ENCODE data around the gene YKT6. TPM values are rescaled to one million over a fixed set of nuclear protein-coding genes. Genes with fewer than 3 reads are reported as not detected.
A peak's percentile ranks its signal among the peaks of the same experiment; 100 is the strongest.

Gene YKT6
- total and polyA plus RNA-seq, 5 experiments from 2014 or later, result 31.6 to 66.7 (median 37.0) TPM

- peaks cover 0 to 68% (median 11%) of the 10 kb centered on the region in 3 donors for H3K36me3 Mint-ChIP-seq
- ATAC-seq (no peak), DNase-seq (peak in 1 of 10 donors; percentile 6)
- POLR2A ChIA-PET, result no interaction called here
- H3K27ac Mint-ChIP-seq, result peak overlapping the region in 1 of 10 donors; percentile 33
- H3K9me3 Mint-ChIP-seq, result no peaks in the 10 kb centered on the region
- no peak overlapping the region for H3K4me3 Mint-ChIP-seq
- H3K27me3 Mint-ChIP-seq, result no peaks in the 10 kb centered on the region
- H3K4me1 Mint-ChIP-seq, result peaks cover 21 to 33% (median 27%) of the 10 kb centered on the region in 4 donors
Observed at GRCh38 chr7:44206008-44206407, 5.2 kb downstream of the YKT6 start.

- POLR2A ChIA-PET, result interaction anchor here (0.8 kb wide), 1 partner anchor 127 kb away, joined by 3 read pairs; no protein-coding TSS in a partner anchor
- H3K27me3 Mint-ChIP-seq, result no peaks in the 10 kb centered on the region
- H3K36me3 Mint-ChIP-seq, result peaks cover 0 to 86% (median 16%) of the 10 kb centered on the region in 3 donors
- no peak overlapping the region for H3K4me3 Mint-ChIP-seq
- no peaks in the 10 kb centered on the region for H3K9me3 Mint-ChIP-seq
- H3K27ac Mint-ChIP-seq, result no peak overlapping the region
- peaks cover 9 to 16% (median 14%) of the 10 kb centered on the region in 4 donors for H3K4me1 Mint-ChIP-seq
- ATAC-seq, result no peak
- DNase-seq, result no peak
Observed at GRCh38 chr7:44208085-44208484, 7.3 kb downstream of the YKT6 start.

GRCh38 chr7:44210107-44210506, 9.3 kb downstream of the YKT6 start:
- Mint-ChIP-seq H3K27ac (no peak overlapping the region), H3K36me3 (peaks cover 0 to 84% (median 16%) of the 10 kb centered on the region in 3 donors), H3K4me1 (peaks cover 0 to 5% (median 0%) of the 10 kb centered on the region in 4 donors), H3K27me3 (no peaks in the 10 kb centered on the region), H3K9me3 (no peaks in the 10 kb centered on the region), H3K4me3 (no peak overlapping the region)
- peak in 1 of 10 donors; percentile 31 for DNase-seq
- POLR2A ChIA-PET, result no interaction called here
- ATAC-seq, result no peak

- ATAC-seq (no peak), DNase-seq (peak in 1 of 10 donors; percentile 7)
- POLR2A ChIA-PET, result no interaction called here
- Mint-ChIP-seq H3K4me3 (no peak overlapping the region), H3K36me3 (peaks cover 0 to 74% (median 12%) of the 10 kb centered on the region in 3 donors), H3K27me3 (no peaks in the 10 kb centered on the region), H3K9me3 (no peaks in the 10 kb centered on the region), H3K27ac (peak overlapping the region in 2 of 10 donors; percentile 4 to 40), H3K4me1 (peaks cover 0 to 2% (median 0%) of the 10 kb centered on the region in 4 donors)
Observed at GRCh38 chr7:44211126-44211675, 10.4 kb downstream of the YKT6 start.

GRCh38 chr7:44212018-44212417, 11.2 kb downstream of the YKT6 start:
- POLR2A ChIA-PET, result interaction anchor here (1.0 to 1.6 kb wide), 2 partner anchors 10 to 11 kb away, joined by 3 to 4 read pairs; partner anchors contain the start of gene YKT6
- DNase-seq, result peak in 1 of 10 donors; percentile 48
- H3K4me1 Mint-ChIP-seq, result no peaks in the 10 kb centered on the region

GRCh38 chr7:44212581-44213184, 11.9 kb downstream of the YKT6 start:
- DNase-seq (peak in 1 of 10 donors; percentile 32), ATAC-seq (no peak)
- H3K4me1 Mint-ChIP-seq, result no peaks in the 10 kb centered on the region
- H3K27me3 Mint-ChIP-seq, result no peaks in the 10 kb centered on the region
- peaks cover 0 to 59% (median 10%) of the 10 kb centered on the region in 3 donors for H3K36me3 Mint-ChIP-seq
- H3K4me3 Mint-ChIP-seq, result no peak overlapping the region
- H3K9me3 Mint-ChIP-seq, result no peaks in the 10 kb centered on the region
- POLR2A ChIA-PET, result interaction anchor here (1.0 to 1.6 kb wide), 2 partner anchors 11 to 12 kb away, joined by 3 to 4 read pairs; partner anchors contain the start of gene YKT6
- H3K27ac Mint-ChIP-seq, result peak overlapping the region in 1 of 10 donors; percentile 41

More at GRCh38 chr7:44212018-44212417, 11.2 kb downstream of the YKT6 start:
- Mint-ChIP-seq H3K4me3 (no peak overlapping the region), H3K27ac (peak overlapping the region in 2 of 10 donors; percentile 41 to 73), H3K36me3 (peaks cover 0 to 66% (median 10%) of the 10 kb centered on the region in 3 donors), H3K9me3 (no peaks in the 10 kb centered on the region), H3K27me3 (no peaks in the 10 kb centered on the region)
- no peak for ATAC-seq

GRCh38 chr7:44213206-44213876, 12.6 kb downstream of the YKT6 start:
- Mint-ChIP-seq H3K27ac (peak overlapping the region in 3 of 10 donors; percentile 9 to 56 (median 15)), H3K36me3 (peaks cover 0 to 53% (median 10%) of the 10 kb centered on the region in 3 donors), H3K4me3 (no peak overlapping the region), H3K9me3 (no peaks in the 10 kb centered on the region), H3K4me1 (no peaks in the 10 kb centered on the region), H3K27me3 (no peaks in the 10 kb centered on the region)
- no peak for ATAC-seq
- peak in 1 of 10 donors; percentile 30 for DNase-seq
- POLR2A ChIA-PET, result interaction anchor here (1.6 kb wide), 1 partner anchor 13 kb away, joined by 4 read pairs; the partner anchor contains the start of gene YKT6

- POLR2A ChIA-PET, result no interaction called here
- ATAC-seq (no peak), DNase-seq (peak in 1 of 10 donors; percentile 48)
- H3K4me1 Mint-ChIP-seq, result no peaks in the 10 kb centered on the region
- peak overlapping the region in 6 of 10 donors; percentile 2 to 76 (median 37) for H3K27ac Mint-ChIP-seq
- H3K4me3 Mint-ChIP-seq, result no peak overlapping the region
- H3K9me3 Mint-ChIP-seq, result no peaks in the 10 kb centered on the region
- H3K36me3 Mint-ChIP-seq, result peaks cover 0 to 47% (median 7%) of the 10 kb centered on the region in 3 donors
- no peaks in the 10 kb centered on the region for H3K27me3 Mint-ChIP-seq
Observed at GRCh38 chr7:44213877-44214388, 13.2 kb downstream of the YKT6 start.

GRCh38 chr7:44215531-44215930, 14.8 kb downstream of the YKT6 start:
- Mint-ChIP-seq H3K4me3 (no peak overlapping the region), H3K27me3 (no peaks in the 10 kb centered on the region), H3K4me1 (no peaks in the 10 kb centered on the region), H3K27ac (peak overlapping the region in 2 of 10 donors; percentile 11 to 63), H3K9me3 (no peaks in the 10 kb centered on the region), H3K36me3 (peaks cover 0 to 33% (median 7%) of the 10 kb centered on the region in 3 donors)
- peak in 1 of 10 donors; percentile 41 for DNase-seq
- ATAC-seq, result no peak
- POLR2A ChIA-PET, result no interaction called here

GRCh38 chr7:44216019-44216418, 15.2 kb downstream of the YKT6 start:
- POLR2A ChIA-PET, result no interaction called here
- ATAC-seq, result no peak
- peak overlapping the region in 2 of 10 donors; percentile 11 to 63 for H3K27ac Mint-ChIP-seq

GRCh38 chr7:44216521-44217222, 15.9 kb downstream of the YKT6 start:
- POLR2A ChIA-PET, result no interaction called here
- DNase-seq, result peak in 1 of 10 donors; percentile 52
- H3K36me3 Mint-ChIP-seq, result peaks cover 0 to 23% (median 0%) of the 10 kb centered on the region in 3 donors
- H3K27me3 Mint-ChIP-seq, result no peaks in the 10 kb centered on the region
- H3K27ac Mint-ChIP-seq, result no peak overlapping the region
- no peak for ATAC-seq
- peak overlapping the region in 1 of 10 donors; percentile 22 for H3K4me3 Mint-ChIP-seq
- H3K9me3 Mint-ChIP-seq, result no peaks in the 10 kb centered on the region
- no peaks in the 10 kb centered on the region for H3K4me1 Mint-ChIP-seq

More at GRCh38 chr7:44216019-44216418, 15.2 kb downstream of the YKT6 start:
- Mint-ChIP-seq H3K4me3 (no peak overlapping the region), H3K27me3 (no peaks in the 10 kb centered on the region), H3K36me3 (peaks cover 0 to 28% (median 5%) of the 10 kb centered on the region in 3 donors), H3K4me1 (no peaks in the 10 kb centered on the region), H3K9me3 (no peaks in the 10 kb centered on the region)
- peak in 1 of 10 donors; percentile 50 for DNase-seq

- no peak for ATAC-seq
- no peaks in the 10 kb centered on the region for H3K27me3 Mint-ChIP-seq
- POLR2A ChIA-PET, result no interaction called here
- no peak overlapping the region for H3K27ac Mint-ChIP-seq
- no peaks in the 10 kb centered on the region for H3K9me3 Mint-ChIP-seq
- no peaks in the 10 kb centered on the region for H3K4me1 Mint-ChIP-seq
- H3K36me3 Mint-ChIP-seq, result peaks cover 0 to 17% (median 0%) of the 10 kb centered on the region in 3 donors
- peak in 1 of 10 donors; percentile 4 for DNase-seq
- no peak overlapping the region for H3K4me3 Mint-ChIP-seq
Observed at GRCh38 chr7:44217223-44217714, 16.5 kb downstream of the YKT6 start.
